ENCODE measurements around the gene NAP1L4.

The NAP1L4 gene

DNA sequence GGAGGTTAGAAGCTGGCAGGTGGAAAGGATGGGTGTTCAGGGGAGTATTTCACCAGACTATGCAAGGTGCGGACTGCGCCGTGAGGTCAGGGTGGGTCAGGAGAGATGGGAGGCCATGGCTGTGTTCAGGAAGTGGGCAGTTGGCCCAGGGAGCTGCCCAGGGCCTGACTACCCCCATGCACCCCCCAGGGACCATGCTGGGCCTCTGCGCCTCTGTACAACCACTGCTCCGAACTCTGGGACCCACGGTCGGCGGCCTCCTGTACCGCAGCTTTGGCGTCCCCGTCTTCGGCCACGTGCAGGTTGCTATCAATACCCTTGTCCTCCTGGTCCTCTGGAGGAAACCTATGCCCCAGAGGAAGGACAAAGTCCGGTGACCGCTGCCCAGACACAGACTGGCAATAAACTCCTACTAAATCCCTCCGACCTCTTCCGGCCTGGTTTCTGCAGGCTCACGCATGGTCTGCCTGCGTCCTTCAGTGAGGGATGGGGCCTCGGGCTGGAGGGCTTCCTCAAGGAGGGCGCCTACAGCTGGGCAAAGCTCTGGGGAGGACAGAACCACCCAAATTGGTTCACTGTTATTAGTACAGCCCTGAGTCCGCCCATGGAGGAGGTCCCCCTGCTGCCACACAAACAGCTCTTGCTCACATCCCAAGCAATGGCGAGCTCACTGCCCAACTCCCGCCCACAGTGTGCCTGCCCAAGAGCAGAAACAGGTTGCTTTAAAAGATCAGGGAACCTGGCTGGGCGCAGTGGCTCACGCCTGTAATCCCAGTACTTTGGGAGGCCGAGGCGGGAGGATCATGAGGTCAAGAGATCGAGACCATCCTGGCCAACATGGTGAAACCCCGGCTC lies 67.1 kb downstream of the NAP1L4 start:
- no peak overlapping the region for H3K27ac ChIP-seq (ENCODE audit: low read depth, low read length)
- H3K9ac ChIP-seq (ENCODE audit: low read length) = no peak overlapping the region
- no peaks in the 10 kb centered on the region for H3K36me3 ChIP-seq (ENCODE audit: control insufficient read depth, insufficient read depth, low read length)
- H3K27me3 ChIP-seq (ENCODE audit: control insufficient read depth, insufficient read depth, low read length) = peaks cover 32% of the 10 kb centered on the region
- H3K9me3 ChIP-seq (ENCODE audit: control insufficient read depth, insufficient read depth, low read depth, low read length) = no peaks in the 10 kb centered on the region
- H3K4me1 ChIP-seq (ENCODE audit: control insufficient read depth, insufficient read depth, low read length) = peaks cover 18% of the 10 kb centered on the region; the same call in 1 of the 2 replicates
- no peak overlapping the region for H3K4me3 ChIP-seq (ENCODE audit: low read depth, low read length)

DNA sequence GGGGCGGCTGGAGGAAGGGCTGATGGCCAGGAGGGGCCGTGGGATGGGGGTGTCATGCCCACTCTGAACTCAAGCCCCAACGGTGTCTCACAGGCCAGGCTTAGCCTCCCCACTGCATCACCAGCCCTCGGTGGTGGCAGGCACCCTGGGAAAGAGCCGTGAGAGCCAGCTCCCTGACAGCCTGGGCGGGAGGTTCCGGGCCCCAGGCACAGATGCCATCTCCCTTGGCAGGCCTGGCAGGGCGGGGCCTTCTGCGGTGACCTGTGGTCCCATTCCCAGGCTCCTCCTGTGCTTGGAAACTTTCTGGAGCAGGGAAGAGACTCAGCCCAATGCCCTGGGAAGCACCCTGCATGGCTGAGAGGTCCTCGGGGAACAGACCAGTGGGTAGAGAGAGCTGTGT lies 67.7 kb downstream of the NAP1L4 start:
- Histone ChIP-seq H3K27me3 (ENCODE audit: control insufficient read depth, insufficient read depth, low read length) (peaks cover 25% of the 10 kb centered on the region), H3K9me3 (ENCODE audit: control insufficient read depth, insufficient read depth, low read depth, low read length) (no peaks in the 10 kb centered on the region), H3K36me3 (ENCODE audit: control insufficient read depth, insufficient read depth, low read length) (no peaks in the 10 kb centered on the region), H3K4me3 (ENCODE audit: low read depth, low read length) (no peak overlapping the region), H3K27ac (ENCODE audit: low read depth, low read length) (no peak overlapping the region), H3K4me1 (ENCODE audit: control insufficient read depth, insufficient read depth, low read length) (peaks cover 18% of the 10 kb centered on the region; the same call in 1 of the 2 replicates), H3K9ac (ENCODE audit: low read length) (no peak overlapping the region)

DNA sequence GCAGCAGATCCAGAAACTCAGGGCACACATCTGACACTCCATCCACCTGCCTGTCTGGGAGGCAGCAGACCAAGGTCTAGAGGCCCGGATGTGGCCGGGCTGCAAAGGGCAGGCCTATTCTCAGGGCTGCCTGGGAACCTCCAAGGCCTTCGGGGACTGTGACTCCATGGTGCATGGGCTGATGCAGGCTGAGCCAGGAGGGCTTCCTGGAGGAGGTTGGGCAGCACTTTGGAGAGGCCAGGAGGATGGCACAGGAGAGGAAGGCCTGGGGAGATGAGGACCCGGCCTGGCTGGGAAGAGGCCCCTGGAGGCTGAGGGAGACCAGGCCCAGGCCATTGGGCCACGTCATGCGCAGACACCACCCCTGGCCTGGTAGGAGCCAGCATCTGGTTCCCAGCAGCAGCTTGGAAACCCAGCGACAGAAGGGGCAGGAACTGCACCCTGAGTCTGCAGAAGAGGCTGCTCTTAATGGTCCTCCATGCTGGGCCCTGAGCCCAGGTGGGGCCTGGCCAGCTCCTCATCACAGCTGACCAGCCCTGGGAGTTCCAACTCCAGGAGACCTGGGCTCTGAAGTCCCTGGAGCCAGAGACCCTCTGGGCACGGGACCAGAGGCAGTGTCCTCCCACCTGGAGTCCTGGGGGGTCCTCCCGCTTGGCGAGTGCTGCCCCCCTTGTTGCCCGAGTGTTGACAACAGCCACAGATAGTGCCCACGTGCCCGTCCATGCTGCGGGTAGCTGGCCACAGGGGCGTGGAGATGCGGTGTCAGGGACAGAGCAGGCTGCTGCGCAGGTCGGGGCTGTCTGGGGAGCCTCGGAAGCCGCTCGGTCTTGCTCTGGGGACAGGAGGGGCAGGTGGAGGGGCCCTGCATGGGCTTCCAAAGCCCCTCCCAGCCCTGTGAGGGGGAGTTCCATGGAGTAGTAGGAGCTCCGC lies 68.4 kb downstream of the NAP1L4 start:
- Histone ChIP-seq H3K27ac (ENCODE audit: low read depth, low read length) (no peak overlapping the region), H3K4me1 (ENCODE audit: control insufficient read depth, insufficient read depth, low read length) (peaks cover 18% of the 10 kb centered on the region; the same call in 1 of the 2 replicates), H3K9me3 (ENCODE audit: control insufficient read depth, insufficient read depth, low read depth, low read length) (no peaks in the 10 kb centered on the region), H3K27me3 (ENCODE audit: control insufficient read depth, insufficient read depth, low read length) (peaks cover 20% of the 10 kb centered on the region), H3K4me3 (ENCODE audit: low read depth, low read length) (no peak overlapping the region), H3K9ac (ENCODE audit: low read length) (no peak overlapping the region), H3K36me3 (ENCODE audit: control insufficient read depth, insufficient read depth, low read length) (no peaks in the 10 kb centered on the region)

DNA sequence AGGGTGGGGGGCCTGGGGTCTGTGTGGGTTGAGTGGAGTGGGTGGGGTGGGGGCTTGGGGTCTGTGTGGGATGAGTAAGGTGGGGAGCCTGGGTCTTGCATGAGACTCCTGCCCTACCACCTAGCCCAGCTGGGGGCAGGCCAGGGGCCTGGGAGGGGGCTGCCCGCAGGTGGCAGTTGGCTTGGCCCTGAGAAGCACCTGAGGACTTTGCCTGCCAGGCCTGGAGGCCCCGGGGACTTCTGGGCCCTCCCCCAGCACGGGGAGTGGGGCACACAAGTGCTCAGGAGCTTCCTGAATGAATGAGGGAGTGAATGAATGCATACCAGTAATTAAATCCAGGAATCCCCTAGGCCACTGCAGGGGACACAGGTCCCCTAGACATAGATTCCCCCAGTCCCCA lies 69.5 kb downstream of the NAP1L4 start:
- peaks cover 9% of the 10 kb centered on the region for H3K27me3 ChIP-seq (ENCODE audit: control insufficient read depth, insufficient read depth, low read length)
- H3K27ac ChIP-seq (ENCODE audit: low read depth, low read length) = no peak overlapping the region
- H3K9ac ChIP-seq (ENCODE audit: low read length) = no peak overlapping the region
- no peak overlapping the region for H3K4me3 ChIP-seq (ENCODE audit: low read depth, low read length)
- no peaks in the 10 kb centered on the region for H3K36me3 ChIP-seq (ENCODE audit: control insufficient read depth, insufficient read depth, low read length)
- H3K9me3 ChIP-seq (ENCODE audit: control insufficient read depth, insufficient read depth, low read depth, low read length) = no peaks in the 10 kb centered on the region
- peaks cover 11% of the 10 kb centered on the region; the same call in 1 of the 2 replicates for H3K4me1 ChIP-seq (ENCODE audit: control insufficient read depth, insufficient read depth, low read length)

DNA sequence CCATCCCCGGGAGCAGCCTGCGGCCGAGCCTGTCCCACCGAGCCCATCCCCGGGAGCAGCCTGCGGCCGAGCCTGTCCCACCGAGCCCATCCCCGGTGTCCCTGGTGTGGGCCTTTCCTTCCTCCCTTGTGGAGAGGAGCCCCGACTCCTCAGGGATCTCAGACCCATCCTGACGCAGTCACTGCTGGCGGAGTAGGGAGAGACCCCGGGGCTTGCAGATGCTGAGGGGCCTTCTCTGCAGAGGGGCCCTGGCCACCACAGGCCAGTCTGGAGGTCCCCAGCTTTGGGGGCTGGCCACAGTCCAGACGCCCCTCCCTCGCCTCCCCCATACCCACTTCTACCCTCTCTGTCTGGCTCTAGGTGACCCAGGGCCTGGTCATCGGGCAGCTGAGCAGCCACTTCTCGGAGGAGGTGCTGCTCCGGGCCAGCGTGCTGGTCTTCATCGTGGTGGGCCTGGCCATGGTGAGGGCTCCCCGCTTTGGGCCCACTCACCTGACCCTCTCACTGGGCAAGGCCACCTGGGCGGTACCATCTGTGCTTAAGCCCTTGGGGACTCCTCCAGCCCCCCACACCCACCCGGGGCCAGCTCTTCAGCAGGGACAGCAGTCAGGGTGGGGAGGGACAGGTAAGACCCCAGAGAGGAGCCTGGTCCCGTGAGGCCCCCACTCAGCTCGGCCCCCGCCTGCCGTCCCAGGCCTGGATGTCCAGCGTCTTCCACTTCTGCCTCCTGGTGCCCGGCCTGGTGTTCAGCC lies 70.2 kb downstream of the NAP1L4 start:
- H3K36me3 ChIP-seq (ENCODE audit: control insufficient read depth, insufficient read depth, low read length) = no peaks in the 10 kb centered on the region
- H3K9ac ChIP-seq (ENCODE audit: low read length) = no peak overlapping the region
- H3K4me3 ChIP-seq (ENCODE audit: low read depth, low read length) = no peak overlapping the region
- peaks cover 4% of the 10 kb centered on the region; the same call in 1 of the 2 replicates for H3K4me1 ChIP-seq (ENCODE audit: control insufficient read depth, insufficient read depth, low read length)
- H3K9me3 ChIP-seq (ENCODE audit: control insufficient read depth, insufficient read depth, low read depth, low read length) = no peaks in the 10 kb centered on the region
- no peak overlapping the region for H3K27ac ChIP-seq (ENCODE audit: low read depth, low read length)
- H3K27me3 ChIP-seq (ENCODE audit: control insufficient read depth, insufficient read depth, low read length) = peaks cover 2% of the 10 kb centered on the region

DNA sequence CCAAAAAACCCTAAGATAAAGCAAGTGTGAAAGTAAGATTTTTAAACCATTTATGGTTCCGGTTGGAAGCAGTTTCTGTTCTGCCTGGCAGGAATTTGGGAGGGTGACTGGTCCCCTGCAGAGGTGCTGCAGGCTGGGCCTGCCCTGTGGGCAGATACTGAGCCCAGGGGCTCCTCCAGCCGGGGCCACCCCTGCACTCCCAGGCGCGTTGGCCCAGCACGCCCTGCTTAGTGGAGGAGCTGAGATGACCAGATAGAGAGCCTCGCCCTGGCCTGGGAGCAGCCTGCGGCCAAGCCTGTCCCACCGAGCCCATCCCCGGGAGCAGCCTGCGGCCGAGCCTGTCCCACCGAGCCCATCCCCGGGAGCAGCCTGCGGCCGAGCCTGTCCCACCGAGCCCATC lies 70.9 kb downstream of the NAP1L4 start:
- H3K9ac ChIP-seq (ENCODE audit: low read length) = no peak overlapping the region
- no peak overlapping the region for H3K4me3 ChIP-seq (ENCODE audit: low read depth, low read length)
- H3K27me3 ChIP-seq (ENCODE audit: control insufficient read depth, insufficient read depth, low read length) = no peaks in the 10 kb centered on the region
- no peak overlapping the region for H3K27ac ChIP-seq (ENCODE audit: low read depth, low read length)
- H3K36me3 ChIP-seq (ENCODE audit: control insufficient read depth, insufficient read depth, low read length) = no peaks in the 10 kb centered on the region
- no peaks in the 10 kb centered on the region for H3K9me3 ChIP-seq (ENCODE audit: control insufficient read depth, insufficient read depth, low read depth, low read length)
- no peaks in the 10 kb centered on the region; the same call in 1 of the 2 replicates for H3K4me1 ChIP-seq (ENCODE audit: control insufficient read depth, insufficient read depth, low read length)

DNA sequence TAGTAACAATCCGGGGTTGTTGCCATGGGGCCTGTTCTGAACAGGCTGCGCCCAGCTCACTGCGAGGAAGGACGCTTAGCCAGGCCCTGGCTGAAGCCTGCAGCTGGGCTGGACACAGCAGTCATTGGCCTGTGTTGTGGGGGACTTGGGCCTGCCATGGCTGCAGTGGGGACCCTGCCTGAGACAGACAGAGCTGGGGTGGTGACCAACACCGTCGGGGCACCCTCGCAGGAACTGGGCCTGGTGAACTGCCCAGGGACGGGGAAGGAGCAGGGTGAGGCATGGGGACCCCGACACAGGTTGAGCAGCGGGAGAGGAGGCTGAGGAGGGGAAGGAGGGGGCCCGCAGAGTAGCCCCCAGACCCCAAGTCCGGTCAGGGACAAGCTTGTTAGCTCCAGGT lies 71.8 kb downstream of the NAP1L4 start:
- H3K27me3 ChIP-seq (ENCODE audit: control insufficient read depth, insufficient read depth, low read length) = no peaks in the 10 kb centered on the region
- H3K4me3 ChIP-seq (ENCODE audit: low read depth, low read length) = no peak overlapping the region
- H3K4me1 ChIP-seq (ENCODE audit: control insufficient read depth, insufficient read depth, low read length) = no peaks in the 10 kb centered on the region; the same call in 1 of the 2 replicates
- H3K36me3 ChIP-seq (ENCODE audit: control insufficient read depth, insufficient read depth, low read length) = no peaks in the 10 kb centered on the region
- H3K9ac ChIP-seq (ENCODE audit: low read length) = no peak overlapping the region
- H3K9me3 ChIP-seq (ENCODE audit: control insufficient read depth, insufficient read depth, low read depth, low read length) = no peaks in the 10 kb centered on the region
- no peak overlapping the region for H3K27ac ChIP-seq (ENCODE audit: low read depth, low read length)

DNA sequence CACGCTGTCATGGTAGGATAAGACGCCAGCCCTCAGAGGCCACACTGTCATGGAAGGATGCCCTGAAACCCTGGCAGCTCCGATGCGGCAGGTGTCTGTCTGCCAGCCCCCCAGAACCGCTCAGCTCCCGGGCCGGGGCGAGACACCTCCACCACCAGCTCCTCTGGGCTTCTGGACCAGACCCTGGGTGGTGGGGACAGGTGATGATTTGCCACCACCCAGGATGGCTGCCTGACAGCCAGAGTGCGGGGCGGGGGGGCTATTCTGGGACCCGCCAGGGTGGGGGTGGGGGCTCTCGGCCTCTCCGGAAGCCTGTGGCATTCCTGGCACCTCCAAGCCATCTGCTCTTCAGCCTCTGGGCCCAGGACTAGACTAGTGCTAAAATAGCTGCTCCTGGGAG lies 72.3 kb downstream of the NAP1L4 start:
- Histone ChIP-seq H3K4me3 (ENCODE audit: low read depth, low read length) (no peak overlapping the region), H3K9ac (ENCODE audit: low read length) (no peak overlapping the region), H3K27me3 (ENCODE audit: control insufficient read depth, insufficient read depth, low read length) (no peaks in the 10 kb centered on the region), H3K27ac (ENCODE audit: low read depth, low read length) (no peak overlapping the region), H3K9me3 (ENCODE audit: control insufficient read depth, insufficient read depth, low read depth, low read length) (no peaks in the 10 kb centered on the region), H3K36me3 (ENCODE audit: control insufficient read depth, insufficient read depth, low read length) (no peaks in the 10 kb centered on the region), H3K4me1 (ENCODE audit: control insufficient read depth, insufficient read depth, low read length) (no peaks in the 10 kb centered on the region; the same call in 1 of the 2 replicates)

DNA sequence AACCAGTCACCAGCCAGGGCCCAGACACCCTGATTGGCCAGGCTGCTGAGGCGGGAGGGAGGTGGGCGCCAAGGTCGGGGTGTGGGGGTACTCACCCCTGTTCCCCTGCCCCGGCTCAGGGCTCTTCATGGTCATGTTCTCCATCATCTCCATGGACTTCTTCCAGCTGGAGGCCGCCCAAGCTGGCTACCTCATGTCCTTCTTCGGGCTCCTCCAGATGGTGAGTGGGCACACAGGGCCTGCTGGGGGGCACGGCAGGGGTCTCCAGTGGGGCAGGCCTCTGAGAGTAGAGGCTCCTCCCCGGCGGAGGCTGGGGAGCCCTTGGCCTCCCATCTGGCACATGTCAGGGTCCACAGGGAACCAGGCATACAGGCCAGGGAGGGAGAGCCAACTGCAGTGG lies 72.9 kb downstream of the NAP1L4 start:
- no peaks in the 10 kb centered on the region for H3K27me3 ChIP-seq (ENCODE audit: control insufficient read depth, insufficient read depth, low read length)
- H3K4me1 ChIP-seq (ENCODE audit: control insufficient read depth, insufficient read depth, low read length) = peaks cover under 1% of the 10 kb centered on the region; the same call in 1 of the 2 replicates

DNA sequence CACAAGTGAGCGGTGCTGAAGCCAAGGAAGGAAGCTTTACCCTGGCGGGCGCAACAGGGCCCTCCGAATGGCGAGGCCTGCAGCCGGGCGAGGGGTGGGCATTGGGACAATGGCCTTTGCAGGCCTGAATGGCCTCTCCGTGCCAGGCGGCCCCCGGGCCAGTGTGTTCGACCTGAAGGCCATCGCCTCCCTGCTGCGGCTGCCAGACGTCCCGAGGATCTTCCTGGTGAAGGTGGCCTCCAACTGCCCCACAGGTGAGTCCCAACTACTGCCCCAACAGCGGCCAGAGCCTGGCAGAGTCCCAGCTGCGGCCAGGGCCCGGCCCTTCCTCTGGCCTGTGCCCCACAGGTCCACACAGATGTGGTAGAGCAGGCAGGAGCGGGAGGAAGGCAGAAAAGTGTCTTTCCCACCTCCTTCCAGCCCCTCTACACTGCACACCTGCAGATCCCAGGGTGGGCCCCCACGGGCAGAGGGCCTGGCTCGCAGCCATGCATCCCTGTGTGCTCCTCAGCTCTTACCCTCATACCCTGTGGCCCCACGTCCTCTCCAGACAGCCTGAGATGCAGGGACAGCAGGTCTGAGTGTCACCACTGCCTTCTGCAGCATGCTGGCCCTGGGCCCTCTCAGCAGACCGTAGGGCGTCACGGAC lies 74.2 kb downstream of the NAP1L4 start:
- H3K4me1 ChIP-seq (ENCODE audit: control insufficient read depth, insufficient read depth, low read length) = peaks cover 12% of the 10 kb centered on the region
- no peaks in the 10 kb centered on the region for H3K9me3 ChIP-seq (ENCODE audit: control insufficient read depth, insufficient read depth, low read depth, low read length)

More for the DNA sequence above, 72.9 kb downstream of the NAP1L4 start:
- Histone ChIP-seq H3K27ac (ENCODE audit: low read depth, low read length) (no peak overlapping the region), H3K9ac (ENCODE audit: low read length) (no peak overlapping the region), H3K4me3 (ENCODE audit: low read depth, low read length) (no peak overlapping the region), H3K9me3 (ENCODE audit: control insufficient read depth, insufficient read depth, low read depth, low read length) (no peaks in the 10 kb centered on the region), H3K36me3 (ENCODE audit: control insufficient read depth, insufficient read depth, low read length) (no peaks in the 10 kb centered on the region)

More for the DNA sequence above, 74.2 kb downstream of the NAP1L4 start:
- H3K4me3 ChIP-seq (ENCODE audit: low read depth, low read length) = no peak overlapping the region
- H3K9ac ChIP-seq (ENCODE audit: low read length) = no peak overlapping the region
- no peaks in the 10 kb centered on the region for H3K27me3 ChIP-seq (ENCODE audit: control insufficient read depth, insufficient read depth, low read length)
- H3K27ac ChIP-seq (ENCODE audit: low read depth, low read length) = no peak overlapping the region
- no peaks in the 10 kb centered on the region for H3K36me3 ChIP-seq (ENCODE audit: control insufficient read depth, insufficient read depth, low read length)

Measured in HUES6 (cell line).